HUDEP-2 (cell line): ENCODE data around the gene CABP4.
A peak's percentile ranks its signal among the peaks of the same experiment; 100 is the strongest.
"Not testable (repeated sequence)": the region's sequence is repeated elsewhere in the genome, so short reads cannot be mapped to it uniquely, and the experiment has no call there.

Experiments
- DNase-seq, 76 experiments: peaks; one replicate each; lab custom pipeline; 2025; ENCODE audit not compliant: unreplicated experiment in 76 of 76; lab: John Stamatoyannopoulos, UW

Gene CABP4

DNA sequence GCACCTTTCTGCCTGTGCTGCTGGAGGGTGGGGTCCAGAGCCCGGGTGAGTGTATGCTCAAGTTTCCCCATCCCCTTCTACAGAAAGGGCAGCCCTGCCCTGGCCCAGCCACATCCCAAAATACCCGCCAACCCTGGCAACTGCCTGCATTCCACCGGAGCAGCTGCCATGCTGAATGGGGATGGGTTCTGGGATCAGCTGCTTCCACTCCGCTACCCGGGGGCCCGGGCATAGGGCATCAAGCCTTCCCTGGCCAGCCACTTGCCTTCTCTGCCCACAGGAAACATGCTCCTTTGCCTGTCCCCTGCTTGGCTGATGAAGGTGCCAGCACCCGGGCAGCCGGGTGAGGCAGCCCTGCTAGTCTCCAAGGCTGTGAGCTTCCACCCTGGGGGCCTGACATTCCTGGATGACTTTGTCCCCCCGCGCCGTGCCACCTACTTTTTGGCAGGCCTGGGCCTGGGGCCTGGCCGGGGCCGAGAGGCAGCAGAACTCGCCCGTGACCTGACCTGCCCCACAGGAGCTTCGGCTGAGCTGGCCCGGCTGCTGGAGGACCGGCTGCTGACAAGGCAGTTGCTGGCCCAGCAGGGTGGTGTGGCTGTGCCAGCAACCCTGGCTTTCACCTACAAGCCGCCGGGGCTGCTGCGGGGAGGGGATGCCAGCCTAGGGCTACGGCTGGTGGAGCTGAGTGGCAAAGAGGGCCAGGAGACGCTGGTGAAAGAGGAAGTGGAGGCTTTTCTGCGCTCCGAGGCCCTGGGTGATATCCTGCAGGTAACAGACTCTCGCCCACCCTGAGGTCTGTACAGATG lies 36.5 kb upstream of the CABP4 start:
- peak in 3 of 76 experiments; percentile 14 to 17 (median 17) for DNase-seq

DNA sequence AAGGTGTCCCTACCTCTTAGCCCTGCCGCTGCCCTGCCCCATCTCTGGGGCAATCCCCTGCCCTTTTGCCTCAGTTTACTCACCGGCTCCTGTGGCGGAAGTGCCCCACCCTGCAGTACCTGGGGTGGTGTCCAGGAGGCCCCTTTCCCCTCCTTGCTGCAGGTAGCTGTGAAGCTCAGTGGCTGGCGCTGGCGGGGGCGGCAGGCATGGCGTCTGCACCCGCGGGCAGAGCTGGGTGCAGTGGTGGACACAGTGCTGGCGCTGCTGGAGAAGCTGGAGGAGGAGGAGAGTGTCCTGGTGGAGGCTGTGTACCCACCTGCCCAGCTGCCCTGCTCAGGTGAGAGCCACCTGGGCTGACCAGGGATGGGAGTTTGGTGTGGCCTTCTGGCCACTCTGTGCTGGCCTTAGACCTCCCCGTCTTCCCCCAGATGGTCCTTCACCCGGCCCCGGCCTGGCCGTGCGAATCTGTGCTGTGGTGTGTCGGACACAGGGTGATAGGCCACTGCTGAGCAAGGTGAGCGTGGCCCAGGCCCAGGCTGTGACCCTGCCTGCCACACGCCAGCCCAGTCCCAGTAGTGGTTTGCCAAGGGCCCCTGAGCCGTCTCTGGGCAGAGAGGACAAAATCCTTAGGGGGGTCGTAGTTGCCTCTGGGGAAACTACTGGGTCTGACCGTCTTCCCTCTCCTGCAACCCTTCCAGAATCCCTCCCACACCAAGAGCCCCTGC lies 35.7 kb upstream of the CABP4 start:
- DNase-seq, result no peak

DNA sequence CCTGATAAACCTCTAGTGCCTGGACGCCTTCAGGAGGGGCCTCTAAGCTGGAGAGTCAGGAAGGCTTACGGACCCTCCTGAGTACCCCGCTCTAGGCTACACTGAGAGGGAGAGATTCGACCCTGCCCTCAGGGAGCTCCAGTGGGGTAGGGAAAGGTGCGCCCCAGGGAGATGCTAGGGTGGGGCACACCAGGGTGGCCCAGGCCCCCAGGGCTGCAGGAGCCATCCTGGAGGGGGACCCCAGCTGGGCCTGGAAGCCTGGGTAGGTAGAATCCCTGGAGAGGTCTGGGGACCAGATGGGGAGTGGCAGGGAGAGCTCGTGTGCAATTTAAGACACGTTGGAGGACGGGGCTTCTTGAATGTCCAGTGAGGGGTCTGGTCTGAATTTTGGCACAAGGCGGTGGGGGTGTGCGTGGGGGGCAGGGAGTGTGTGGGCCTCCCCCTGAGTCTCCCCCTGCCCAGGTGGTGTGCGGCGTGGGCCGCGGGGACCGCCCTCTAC lies 35.0 kb upstream of the CABP4 start:
- no peak for DNase-seq

DNA sequence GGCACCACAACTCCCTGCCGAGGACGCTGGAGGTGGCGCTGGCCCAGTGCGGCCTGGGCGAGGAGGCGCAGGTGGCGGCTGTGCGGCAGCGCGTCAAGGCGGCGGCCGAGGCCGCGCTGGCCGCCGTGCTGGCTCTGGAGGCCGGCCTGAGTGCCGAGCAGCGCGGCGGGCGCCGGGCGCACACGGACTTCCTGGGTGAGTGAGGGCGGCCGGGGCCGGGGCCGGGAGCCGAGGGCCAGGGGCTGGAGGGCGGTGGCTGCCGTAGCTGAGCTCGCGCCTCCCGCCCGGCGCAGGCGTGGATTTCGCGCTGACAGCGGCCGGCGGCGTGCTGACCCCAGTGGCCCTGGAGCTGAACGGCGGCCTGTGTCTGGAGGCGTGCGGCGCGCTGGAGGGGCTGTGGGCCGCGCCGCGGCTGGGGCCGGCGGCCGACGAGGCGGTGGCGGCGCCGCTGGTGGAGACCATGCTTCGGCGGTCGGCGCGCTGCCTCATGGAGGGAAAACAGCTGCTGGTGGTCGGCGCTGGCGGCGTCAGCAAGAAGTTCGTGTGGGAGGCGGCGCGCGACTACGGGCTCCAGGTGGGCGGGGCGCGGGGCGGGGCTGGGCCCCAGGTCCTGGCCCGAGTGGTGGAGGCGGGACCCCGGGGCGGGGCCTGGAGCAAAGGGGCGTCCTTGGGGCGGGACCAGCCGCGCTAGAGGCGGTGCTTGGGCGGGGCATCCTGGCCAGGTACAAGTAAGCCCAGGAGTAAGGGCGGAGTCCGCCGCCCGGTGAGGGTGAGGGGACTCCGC lies 34.3 kb upstream of the CABP4 start:
- peak in 74 of 76 experiments; percentile 32 to 97 (median 89) for DNase-seq

DNA sequence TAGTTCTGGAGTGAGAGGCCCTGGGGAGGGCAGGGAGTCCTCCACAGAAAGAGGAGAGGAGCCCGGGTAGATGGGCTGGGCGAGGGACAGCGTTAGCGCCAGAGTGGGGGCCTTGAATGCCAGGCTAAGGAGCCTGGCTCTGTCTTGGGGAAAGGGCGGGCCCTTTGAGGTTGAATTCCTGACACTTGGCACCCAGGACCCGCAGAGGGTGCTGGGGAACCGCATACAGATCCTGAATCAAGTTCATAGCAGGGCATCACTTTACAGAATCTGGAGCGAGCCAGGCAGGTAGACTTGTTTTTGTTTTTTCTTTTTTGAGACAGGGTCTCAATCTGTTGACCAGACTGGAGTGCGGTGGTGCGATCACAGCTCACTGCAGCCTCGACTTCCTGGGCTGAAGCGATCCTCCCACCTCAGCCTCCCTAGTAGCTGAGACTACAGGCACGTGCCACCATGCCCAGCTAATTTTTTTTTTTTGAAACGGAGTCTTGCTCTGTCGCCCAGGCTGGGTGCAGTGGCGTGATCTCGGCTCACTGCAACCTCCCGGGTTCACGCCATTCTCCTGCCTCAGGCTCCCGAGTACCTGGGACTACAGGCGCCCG lies 33.6 kb upstream of the CABP4 start:
- no peak for DNase-seq

DNA sequence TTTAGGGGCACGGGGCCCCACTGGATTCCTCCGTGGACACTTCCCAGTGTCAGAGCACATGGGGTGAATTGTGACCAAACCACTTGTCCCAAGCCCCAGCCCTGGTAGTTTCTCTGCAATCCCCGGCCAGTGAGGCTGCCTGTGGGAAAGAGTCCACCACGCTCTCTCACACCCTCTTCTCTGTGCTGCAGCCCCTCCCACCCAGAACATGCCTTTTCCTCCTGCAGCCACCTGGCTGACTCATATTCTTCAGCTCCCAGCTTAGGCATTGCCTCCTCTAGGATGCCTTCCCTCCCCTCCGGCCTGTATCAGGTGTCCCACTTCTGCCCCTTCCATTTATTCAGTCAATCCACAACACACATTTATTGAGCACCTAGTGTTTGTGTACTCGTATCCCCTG lies 32.3 kb upstream of the CABP4 start:
- DNase-seq, result no peak

DNA sequence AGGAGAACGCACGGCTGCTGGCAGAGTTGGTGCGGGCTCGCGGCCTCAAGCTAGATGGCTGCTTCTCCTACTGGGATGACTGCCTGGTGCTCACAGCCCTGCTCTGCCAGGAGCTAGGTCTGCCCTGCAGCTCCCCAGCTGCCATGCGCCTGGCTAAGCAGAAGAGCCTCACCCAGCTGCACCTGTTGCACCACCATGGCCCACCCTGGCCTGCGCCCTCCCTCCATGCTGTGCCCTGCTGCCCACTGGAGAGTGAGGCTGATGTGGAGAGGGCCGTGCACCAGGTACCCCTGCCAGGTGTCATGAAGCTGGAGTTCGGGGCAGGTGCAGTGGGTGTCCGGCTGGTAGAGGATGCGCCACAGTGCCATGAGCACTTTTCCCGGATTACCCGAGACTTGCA lies 31.7 kb upstream of the CABP4 start:
- no peak for DNase-seq

DNA sequence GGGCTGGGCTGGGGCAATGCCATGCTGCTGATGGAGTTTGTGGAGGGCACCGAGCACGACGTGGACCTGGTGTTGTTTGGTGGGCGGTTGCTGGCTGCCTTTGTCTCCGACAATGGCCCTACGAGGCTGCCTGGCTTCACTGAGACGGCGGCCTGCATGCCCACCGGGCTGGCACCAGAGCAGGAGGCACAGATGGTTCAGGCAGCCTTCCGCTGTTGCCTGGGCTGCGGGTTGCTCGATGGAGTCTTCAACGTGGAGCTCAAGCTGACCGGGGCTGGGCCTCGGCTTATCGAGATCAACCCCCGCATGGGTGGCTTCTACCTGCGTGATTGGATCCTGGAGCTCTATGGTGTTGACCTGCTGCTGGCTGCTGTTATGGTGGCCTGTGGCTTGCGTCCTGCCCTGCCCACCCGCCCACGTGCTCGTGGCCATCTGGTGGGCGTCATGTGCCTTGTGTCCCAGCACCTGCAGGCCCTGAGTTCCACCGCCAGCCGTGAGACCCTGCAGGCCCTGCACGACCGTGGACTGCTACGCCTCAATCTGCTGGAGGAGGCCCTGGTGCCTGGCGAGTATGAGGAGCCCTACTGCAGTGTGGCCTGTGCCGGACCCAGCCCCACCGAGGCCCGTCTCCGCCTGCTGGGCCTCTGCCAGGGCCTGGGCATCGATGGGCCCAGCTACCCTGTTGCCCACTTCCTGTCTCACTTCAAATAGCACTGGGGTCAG lies 31.1 kb upstream of the CABP4 start:
- DNase-seq, result no peak

DNA sequence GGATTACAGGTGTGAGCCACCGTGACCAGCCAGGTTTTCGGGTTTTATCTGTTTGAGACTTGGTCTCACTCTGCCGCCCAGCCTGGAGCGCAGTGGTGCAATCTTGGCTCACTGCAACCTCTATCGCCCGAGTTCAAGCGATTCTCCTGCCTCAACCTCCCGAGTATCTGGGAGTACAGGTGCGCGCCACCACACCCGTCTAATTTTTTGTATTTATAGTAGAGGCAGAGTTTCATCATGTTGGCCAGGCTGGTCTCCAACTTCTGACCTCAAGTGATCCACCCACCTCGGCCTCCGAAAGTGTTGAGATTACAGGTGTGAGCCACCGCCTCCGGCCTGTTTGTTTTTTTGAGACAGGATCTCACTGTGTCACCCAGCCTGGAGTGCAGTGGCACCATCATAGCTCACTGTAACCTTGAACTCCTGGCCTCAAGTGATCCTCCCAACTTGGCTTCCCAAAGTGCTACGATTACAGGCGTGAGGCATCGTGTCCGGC lies 27.7 kb upstream of the CABP4 start:
- DNase-seq, result not testable (repeated sequence)

DNA sequence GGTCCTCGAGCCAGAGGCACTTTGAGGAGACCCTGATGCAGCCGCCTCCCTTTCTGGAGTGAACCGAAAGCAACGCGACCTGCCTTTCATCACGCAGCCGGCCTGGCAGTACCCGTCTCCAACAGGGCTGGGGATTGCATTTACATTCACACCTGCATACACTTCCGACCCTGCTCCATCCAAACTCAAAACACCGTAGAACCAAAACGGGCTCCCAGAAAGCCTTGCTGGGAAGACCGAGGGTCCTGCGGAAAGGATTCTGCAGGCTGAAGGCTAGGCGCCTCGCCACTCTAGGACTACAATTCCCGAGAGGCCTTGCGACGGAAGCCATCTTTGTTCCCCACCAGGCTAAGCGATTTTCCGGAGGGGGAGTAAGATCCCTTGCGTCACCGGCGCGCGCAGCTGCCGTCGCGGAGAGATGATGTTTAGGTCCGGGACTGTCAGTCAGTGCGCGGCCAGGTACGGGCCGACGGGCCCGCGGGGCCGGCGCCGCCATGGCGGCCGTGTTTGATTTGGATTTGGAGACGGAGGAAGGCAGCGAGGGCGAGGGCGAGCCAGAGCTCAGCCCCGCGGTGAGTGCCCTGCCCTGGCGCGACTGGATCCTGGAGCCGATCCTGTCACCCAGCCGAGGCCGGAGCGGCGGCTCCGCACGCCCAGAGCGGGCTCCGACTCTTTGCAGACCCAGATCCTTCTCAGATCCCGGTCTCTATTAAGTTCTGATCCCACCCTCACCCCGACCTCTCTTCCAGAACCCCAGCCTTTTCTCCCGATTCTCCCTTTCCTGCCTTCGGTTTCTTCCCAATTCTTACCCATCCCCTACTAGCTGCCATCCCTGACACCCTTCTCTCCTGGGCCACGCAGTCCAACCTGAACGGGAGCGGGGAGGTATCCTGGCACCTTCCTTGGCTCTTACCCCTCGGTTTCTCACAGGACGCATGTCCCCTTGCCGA lies 26.8 kb upstream of the CABP4 start, which contains the start of gene RPS6KB2:
RPS6KB2 (plus strand) TSS at position 443 of the 950 bp plus-strand sequence; CDS start at position 495, 52 bp downstream.
- peak in 75 of 76 experiments; percentile 57 to 98 (median 93) for DNase-seq

DNA sequence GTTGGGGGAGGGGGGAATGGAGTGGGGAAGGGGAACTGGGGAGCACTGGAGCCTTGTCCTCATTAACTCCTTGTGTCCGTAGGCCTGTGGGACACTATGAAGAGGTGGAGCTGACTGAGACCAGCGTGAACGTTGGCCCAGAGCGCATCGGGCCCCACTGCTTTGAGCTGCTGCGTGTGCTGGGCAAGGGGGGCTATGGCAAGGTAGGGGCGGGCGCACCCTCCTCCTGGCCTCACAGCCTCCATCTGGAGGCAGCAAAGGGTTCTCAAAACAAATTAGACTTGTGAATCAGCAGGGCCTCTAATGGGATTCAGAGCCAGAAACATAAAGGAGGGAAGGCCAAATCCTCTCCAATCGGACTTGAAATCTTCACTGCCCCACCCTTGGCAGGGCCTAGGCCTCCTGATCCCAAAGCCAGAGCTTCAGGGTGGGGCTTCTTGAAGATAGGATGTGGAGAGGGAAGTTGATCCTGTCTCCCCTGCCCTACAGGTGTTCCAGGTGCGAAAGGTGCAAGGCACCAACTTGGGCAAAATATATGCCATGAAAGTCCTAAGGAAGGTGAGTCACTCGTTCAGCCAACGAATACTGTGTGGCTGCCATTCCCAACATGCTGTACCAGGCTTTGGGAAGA lies 26.0 kb upstream of the CABP4 start:
- DNase-seq, result peak in 1 of 76 experiments; percentile 44

DNA sequence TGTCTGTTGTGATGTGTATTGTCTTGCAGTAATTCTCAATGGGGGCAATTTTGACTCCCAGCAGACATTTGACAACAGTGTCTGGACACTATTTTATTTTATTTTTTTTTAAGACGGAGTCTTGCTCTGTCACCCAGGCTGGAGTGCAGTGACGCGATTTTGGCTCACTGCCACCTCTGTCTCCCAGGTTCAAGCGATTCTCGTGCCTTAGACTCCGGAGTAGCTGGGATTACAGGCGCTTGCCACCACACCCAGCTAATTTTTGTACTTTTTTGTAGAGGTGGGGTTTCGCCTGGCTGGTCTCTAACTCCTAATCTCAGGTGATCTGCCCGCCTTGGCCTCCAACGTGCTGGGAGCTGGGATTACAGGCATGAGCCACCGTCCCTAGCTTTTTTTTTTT lies 25.4 kb upstream of the CABP4 start:
- no peak for DNase-seq

DNA sequence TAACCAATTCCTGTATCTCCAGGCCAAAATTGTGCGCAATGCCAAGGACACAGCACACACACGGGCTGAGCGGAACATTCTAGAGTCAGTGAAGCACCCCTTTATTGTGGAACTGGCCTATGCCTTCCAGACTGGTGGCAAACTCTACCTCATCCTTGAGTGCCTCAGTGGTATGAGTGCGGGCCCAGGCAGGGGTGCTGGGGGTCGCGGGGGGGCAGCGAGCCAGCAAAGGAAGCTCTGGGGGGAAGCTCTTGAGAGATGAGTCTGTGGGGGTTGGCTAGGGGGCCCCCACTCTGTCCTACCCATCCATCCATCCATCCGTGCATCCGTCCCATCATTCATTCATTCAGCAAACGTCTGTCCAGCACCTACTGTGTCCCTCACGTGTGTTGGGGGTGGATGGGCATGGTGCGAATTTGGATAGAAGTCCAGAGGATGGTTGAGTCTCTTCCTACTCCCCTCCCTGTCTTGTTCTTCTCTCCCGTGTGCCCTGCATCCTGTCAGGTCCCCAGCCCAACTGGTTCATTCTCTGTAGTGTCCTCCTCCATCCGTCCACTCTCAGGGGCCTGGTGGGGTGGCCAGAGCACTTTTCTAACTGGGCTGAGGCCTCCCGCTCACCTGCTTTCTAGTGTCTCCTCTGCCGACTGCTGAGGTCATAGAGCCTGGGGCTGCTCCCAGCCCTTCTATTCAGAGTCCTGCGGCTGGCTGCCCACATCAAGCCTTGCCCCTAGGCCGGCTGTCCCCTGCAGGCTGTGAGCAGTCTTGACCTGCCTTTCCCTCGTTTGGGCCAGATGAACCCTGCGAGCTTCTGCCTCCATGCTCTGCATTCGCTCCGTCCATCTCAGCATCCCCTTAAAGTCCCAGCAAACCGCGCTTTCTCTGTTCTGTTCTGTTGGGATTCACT lies 23.6 kb upstream of the CABP4 start:
- DNase-seq, result no peak

DNA sequence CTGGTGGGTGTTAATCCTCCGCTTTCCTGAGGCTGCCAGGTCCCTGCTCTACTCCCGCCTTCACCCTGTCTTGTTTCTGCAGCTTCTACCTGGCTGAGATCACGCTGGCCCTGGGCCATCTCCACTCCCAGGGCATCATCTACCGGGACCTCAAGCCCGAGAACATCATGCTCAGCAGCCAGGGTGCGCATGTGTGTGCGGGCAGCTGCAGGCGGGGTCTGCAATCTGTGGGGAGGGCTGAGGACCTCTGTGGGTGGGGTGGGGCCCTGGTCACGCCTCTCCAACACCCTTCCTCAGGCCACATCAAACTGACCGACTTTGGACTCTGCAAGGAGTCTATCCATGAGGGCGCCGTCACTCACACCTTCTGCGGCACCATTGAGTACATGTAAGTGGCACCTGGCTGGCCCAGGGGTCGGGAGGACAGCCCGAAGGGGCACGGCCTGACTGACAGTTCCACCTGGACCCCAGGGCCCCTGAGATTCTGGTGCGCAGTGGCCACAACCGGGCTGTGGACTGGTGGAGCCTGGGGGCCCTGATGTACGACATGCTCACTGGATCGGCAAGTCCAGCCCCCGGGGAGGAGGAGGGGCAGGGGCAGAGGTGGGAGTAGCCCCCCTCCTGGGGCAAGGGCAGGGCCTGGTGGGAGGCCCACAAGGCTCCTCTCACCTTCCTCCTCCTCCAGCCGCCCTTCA lies 22.4 kb upstream of the CABP4 start:
- DNase-seq, result no peak

DNA sequence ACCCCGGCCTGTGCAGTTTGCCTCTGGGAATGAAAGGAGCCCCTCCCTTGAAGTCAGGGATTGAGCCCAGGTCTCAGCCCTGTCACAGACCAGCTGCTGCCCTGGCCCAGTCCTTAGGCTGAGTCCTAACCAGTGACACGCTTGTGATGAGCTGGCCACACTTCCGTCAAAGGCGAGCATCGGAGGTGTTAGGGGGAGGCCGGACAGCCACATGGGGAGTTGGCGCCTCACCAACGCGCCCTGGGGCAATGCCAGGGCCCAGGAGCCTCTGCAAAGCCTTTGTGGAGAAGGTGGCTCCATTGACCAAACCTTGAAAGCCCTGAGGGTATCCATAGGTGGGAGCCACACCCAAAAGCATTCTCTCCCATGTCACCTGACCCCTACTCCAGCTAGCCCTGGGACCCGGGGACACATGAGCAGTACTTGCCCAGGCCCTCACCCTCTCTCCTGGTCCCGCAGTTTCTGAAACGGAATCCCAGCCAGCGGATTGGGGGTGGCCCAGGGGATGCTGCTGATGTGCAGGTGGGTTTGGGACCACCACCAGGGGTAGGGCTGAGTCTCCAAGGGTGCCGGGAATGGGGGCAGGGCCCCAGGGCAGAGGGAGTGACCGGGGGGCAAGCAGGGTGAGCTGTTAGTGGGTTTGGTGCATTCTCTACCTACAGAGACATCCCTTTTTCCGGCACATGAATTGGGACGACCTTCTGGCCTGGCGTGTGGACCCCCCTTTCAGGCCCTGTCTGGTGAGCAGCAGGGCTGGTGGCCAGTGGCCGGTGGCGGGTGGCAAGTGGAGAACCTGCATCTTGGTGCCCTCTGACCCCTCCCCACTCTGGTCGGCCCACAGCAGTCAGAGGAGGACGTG lies 21.4 kb upstream of the CABP4 start:
- no peak for DNase-seq
